Stimulated activated CD4-positive, alpha-beta T cell treated with anti-CD3 and anti-CD28 coated beads, Interleukin-4, amount 100 ng/mL, for 4 hours (primary cell): Measurements from ENCODE around the gene GP1BA.
A peak's percentile ranks its signal among the peaks of the same experiment; 100 is the strongest.

Experiments used
- DNase-seq, 2 experiments: peaks; one replicate each; pipeline ENCODE4 v3.0.0-alpha.2; 2020

Gene GP1BA

DNA sequence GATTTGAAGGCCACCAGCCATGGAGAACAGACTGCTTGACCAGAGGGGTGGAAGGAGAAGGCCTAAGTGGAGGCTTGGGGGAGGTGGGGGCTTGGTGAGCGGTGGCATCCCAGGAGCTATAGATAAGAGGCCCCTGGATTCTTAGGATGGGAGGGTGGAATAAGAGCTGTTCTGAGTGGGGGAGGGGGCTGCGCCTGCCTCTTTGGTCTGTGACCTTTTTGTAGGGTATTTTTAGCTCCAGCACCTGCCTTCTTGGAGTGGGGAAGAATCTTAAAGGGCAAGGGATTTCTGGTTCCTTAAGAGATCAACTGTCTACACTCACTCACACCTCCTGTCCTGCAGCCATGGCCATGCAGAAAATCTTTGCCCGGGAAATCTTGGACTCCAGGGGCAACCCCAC lies 19.4 kb downstream of the GP1BA start:
- no peak for DNase-seq

DNA sequence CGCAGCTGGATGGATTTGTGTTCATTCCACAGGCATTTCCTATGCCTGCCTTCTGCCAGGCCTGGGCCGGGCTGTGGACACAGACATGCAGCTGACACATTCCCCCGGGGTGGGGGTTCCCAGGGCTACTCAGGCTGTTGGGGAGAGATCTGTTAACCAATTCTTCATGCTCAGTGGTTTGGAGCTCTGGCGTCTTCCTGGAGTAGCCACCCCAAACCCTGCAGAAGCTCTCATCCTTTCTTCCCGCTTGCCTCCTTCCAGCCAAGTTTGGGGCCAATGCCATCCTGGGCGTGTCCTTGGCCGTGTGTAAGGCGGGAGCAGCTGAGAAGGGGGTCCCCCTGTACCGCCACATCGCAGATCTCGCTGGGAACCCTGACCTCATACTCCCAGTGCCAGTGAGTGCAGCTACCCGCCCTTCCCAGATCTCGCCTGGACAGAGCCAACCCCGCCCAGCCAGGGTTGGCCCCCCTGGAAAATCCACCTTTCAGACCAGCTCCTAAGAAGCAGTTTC lies 21.4 kb downstream of the GP1BA start:
- DNase-seq: no peak

DNA sequence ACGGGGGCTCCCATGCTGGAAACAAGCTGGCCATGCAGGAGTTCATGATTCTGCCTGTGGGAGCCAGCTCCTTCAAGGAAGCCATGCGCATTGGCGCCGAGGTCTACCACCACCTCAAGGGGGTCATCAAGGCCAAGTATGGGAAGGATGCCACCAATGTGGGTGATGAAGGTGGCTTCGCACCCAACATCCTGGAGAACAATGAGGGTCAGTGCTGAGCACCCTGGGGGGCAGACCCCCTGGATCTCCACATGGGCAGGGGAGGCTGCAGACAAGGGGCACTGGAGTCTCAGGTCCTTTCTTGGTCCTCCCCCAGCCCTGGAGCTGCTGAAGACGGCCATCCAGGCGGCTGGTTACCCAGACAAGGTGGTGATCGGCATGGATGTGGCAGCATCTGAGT lies 23.0 kb downstream of the GP1BA start:
- no peak for DNase-seq

DNA sequence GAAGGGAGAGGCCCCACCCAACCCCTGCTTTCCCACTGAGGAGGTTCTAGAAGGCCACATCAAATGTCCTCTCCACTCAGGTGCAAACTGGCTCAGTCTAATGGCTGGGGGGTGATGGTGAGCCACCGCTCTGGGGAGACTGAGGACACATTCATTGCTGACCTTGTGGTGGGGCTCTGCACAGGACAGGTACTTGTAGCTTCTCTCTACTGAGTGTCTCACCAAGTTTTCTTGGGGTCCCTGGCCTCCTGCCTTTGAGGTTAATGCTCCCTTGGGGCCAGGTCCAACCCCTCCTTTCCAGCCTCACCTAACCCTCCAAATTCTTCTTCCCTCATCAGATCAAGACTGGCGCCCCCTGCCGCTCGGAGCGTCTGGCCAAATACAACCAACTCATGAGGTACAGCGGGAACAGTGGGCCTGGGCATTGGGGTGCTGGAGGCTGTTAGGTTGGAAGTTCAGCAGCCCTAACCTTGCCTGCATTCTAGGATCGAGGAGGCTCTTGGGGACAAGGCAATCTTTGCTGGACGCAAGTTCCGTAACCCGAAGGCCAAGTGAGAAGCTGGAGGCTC lies 24.5 kb downstream of the GP1BA start:
- DNase-seq: peak in 1 of 2 experiments; percentile 43

DNA sequence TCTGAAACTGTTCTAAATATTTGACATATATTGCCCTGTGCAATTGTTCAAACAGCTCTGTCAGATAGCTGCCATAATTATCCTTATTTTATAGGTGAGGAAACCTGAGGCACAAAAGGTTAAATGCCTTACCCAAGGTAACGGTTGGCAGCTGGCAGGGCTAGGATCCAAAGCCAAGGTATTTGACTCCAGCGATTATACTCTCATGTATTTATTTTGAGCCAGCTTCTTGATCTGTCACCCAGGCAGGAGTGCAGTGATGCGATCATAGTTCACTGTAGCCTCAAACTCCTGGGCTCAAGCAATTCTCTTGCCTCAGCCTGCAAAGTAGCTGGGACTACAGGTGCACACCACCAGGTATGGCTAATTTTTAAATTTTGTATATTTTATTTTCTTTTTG lies 26.0 kb downstream of the GP1BA start:
- no peak for DNase-seq

DNA sequence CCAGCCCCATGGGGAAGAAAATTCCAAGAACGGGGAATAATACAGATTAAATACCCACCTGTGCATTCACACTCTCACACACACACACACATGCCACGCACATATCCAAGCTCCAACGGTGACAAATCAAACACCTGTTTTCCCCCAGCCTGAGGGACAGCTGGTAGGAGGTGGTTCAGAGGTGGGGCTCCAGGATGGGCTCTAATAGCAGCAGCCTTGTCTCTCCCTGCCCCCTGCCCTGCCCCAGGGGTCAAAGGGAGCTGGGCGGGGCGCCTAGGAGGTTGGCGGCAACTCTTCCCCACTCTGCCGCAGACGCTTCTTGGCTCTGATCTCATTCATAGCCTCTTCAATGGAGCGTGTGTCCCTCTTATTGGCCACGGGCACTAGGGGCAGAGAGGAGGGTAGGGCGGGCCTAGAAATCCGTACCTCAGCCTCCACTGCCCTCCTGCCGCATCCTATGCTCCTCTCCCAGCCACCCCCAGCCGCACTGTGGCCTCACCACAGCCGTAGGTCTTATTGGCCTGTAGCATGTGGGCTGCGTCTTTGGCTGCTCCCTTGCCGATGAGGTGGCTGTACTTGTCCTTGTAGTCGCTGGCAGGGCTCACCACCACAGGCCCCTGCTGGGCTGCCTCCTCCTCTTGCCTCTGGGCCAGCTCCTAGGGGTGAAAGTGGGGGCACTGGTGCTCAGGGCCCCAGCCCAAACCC lies 27.3 kb downstream of the GP1BA start:
- DNase-seq: no peak

DNA sequence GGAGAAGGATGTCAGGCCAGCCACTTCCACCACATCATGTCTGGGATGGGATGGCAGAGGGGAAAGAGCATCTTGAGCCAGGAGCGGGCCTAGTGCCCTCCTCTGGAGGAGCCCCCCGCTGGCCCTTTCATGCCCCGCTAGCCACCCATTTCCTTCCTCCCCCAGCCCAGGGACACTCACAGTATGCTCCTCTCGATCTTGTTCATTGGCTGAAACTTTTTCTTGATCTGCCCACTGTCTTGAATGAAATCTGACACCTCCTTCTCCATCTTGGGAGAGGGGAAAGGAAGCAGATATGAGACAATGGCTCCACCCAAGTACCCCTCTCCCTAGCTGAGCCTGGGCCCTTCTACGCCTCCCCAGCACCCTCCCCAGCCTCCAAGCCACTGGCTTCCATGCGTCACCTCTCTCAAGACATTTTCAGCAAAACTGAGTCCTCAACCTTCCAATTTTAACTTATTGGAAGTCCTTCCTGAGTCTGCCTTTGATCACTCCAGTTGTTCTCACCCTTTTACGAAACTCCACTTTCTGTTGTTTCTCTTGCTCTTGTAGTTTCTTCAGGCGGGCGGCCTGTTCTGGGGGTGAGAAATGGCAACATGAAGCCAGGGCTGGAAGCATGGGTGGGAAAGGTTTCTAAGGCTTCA lies 28.3 kb downstream of the GP1BA start:
- DNase-seq: no peak

DNA sequence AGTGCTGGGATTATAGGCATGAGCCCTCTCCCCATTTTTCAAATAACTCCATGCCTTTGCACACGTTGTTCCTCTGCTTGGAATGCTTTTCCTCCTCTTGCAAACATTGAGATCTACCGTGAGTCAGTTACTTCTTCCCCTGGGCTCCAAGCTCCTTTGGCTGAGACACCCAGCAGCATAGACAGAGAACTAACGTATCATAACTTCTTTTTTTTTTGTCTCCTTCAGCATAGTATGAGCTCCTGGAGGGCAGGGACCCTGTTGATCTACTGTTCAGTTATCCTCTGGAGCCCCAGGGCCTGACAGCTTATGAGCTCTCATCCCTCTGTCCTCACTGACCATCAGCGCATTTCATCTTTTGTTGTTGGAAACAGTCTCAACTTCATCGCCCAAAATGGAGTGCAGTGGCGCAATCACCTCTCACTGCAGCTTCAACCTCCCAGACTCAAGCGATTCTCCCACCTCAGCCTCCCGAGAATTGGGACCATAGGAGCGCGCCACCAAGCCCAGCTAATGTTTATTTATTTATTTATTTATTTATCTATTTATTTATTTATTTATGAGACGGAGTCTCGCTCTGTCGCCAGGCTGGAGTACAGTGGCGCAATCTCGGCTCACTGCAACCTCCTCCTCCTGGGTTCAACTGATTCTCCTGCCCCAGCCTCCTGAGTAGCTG lies 33.4 kb downstream of the GP1BA start:
- DNase-seq: no peak

DNA sequence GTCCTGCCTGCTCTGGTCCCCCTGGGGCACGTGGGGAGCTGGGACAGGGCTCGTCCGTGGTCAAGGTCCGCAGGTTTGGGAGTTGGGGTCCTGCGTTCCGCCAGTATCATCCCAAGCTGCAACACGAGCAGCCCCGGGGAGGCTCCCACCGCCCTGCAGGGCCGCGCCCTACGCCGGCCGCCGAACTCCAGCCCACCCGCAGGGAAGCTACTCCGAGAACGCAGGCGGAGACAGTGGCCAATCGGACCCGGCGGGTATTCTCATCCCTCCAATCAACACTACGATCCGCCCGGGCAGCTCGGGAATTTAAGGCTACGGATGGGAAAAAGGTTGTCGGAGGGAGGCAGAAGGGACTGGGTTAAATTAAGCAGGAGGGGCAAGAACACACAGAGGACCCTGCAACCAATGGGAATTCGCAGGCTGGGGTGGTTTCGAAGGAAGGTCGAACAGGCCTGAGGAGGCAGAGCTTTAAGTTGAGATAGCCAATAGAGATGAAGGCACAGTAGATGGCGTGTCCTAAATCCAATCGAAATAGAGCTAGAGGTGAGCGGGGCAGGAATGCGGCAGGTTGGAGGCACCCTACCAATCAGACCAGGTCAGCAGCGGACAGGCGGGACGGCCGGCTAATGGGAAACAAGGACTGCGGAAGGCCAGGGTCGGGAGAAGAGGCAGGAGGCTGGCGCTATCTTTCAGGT lies 34.9 kb downstream of the GP1BA start:
- DNase-seq: peak; percentile 84 to 93

DNA sequence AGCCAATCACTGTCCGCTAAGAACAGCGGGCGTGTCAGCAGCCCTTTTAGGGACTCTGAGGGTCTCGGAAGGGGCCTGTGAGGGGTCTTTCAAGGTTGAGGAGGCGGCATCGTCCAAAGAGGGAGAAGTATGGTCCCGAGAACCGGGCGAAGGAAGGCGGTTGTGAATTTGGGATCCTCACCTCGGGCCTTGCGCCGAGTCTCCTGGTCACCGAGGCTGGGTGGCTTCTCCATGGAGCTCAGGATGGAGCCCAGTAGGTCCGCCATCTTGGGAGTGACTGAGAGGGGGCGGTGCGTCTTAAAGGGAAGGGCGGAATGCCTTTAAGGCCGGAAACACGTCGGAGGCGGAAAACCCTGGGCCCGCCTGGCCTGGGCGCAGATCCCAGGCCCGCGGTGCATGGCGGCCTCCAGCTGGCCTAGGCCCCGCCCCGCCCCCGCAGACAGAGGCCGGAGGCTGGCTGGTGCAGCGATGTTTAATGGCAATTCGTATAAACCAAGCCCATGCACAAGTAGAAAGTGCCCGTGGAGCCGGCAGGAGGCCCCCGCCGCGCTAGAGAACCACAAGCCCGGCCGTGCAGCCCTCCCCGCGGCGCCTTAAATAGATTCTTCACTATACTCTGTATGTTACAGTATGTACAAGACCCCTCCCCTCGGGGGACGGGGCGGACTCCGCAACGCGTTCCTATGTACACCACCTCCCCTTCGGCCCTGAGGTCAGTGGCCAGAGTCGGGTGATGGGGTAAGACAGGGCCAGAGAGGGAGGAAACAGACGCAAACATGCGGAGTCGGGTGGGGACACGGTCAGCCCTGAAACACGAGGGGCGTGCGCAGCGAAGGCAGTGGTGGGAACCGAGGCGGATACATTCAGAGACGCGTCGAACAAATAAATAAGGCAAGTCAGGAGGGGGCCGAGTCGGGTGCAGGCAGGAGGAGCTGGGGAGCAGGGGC lies 35.7 kb downstream of the GP1BA start, which contains the start of gene SPAG7:
SPAG7 (minus strand) TSS at position 279 of the 947 bp plus-strand sequence; CDS start at position 266, 13 bp downstream.
- peak; percentile 88 to 89 for DNase-seq

DNA sequence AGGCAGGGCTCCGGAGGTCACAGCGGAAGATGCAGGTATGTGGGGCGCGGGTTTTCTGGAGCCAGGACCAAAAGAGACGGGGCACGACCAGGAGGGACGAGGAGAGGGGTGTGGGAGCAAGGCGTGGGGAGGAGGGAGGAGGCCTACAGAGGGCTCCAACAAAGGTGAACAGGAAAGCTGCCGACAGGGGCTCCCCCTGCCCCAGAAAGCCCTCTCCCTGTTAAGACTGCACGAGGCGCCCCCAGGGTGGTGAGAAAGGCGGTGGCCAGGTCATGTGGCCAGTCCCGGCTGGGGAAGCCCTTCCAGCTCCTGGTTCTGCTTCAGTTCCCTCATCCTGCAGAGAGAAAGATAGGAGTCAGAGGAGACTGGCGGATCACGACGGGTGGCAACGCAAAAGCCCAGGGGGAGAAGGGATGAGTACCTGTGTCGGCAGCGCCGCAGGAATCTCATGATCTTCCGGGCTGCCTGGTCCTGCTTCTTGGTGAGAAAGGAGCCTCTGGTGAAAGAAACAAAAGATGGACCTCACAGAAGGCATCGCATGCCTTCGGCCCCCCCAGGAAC lies 36.5 kb downstream of the GP1BA start:
- peak in 1 of 2 experiments; percentile 31 for DNase-seq

DNA sequence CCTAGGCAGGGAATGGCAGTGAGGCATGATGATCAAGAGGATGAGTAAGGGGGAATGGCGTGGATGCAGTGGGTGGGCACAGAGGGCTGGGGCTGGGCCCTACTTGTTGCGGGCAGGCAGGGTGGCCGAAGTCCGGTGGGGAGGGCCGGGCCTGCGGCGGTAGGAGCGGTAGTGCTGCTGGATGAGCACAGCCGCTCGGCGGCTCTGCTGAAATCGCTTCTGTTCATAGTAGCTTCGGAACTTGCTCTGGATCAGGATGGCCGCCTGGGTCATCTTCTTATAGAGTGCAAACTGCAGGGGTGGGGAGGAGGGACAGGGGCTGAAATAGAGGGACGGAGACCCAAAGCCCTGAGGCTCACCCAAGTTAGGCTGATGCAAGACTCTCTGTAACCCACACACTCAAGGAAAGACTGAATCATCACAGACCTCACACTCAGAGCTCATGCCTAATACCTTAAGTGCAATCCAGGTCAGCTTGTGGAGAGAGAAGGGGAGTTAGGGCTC lies 37.0 kb downstream of the GP1BA start:
- peak; percentile 36 to 43 for DNase-seq

DNA sequence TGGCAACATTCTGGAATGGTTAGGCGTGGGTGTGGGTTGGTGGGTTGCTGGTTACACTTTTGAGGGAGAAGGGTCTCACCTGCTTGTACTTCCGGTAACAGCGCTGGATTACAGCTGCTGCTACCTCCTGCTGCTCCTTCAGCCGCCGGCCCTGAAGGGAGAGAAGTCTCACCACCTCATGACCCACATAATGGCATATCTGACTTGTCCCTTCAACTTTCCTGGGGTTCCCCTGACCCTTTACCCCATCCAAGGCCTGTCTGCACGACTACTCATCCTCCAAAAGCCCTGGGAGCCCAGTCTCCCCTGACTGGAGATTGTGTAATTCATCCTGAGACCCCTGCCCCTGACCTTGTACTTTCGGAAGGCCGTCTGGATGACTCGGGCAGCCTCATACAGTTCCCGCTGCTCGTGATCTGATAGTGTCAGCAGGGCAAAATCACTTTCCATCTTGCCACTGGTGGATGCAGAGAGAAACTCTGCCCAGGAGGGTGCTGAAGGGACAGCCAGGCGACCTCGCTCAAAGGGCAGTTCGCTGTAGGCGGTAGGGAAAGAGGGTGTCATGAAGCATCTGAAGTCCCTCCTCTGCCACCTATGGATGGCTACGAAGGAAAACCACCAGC lies 37.6 kb downstream of the GP1BA start:
- DNase-seq: no peak

DNA sequence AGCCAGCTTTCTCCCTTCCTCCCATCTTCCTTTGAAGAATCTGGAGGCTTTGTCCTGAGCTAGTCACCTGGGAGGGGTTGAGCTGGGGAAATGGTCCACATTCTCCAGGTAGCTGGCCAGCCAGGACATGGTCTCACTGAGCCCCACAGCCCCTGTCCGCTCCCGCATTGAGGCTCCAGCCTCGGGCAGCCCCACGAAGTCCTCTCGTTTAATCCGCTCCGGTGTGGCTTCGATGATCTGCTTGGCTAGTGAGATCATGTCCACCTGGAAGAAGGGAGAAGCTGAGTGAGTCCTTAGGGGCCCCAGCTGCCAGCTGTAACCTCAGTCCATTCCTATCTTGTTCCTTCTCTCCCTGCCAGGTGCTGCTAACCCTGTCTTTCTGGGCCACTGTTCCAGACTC lies 38.2 kb downstream of the GP1BA start:
- no peak for DNase-seq

DNA sequence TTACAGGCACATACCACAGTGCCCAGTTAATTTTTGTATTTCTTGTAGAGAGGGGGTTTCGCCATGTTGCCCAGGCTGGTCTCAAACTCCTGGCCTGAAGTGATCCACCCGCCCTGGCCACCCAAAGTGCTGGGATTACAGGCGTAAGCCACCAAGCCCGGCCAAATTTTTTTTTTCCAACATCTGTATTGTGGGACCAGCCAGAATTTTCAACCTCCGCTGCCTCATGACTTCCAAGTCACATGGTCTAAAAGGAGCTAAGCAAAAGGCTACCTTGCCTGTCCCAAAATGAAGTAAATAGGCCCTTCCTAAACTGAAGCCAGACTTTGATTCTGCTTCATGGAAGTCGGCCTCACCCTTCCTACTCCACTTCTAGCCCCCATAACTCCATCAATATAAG lies 39.7 kb downstream of the GP1BA start:
- no peak for DNase-seq

DNA sequence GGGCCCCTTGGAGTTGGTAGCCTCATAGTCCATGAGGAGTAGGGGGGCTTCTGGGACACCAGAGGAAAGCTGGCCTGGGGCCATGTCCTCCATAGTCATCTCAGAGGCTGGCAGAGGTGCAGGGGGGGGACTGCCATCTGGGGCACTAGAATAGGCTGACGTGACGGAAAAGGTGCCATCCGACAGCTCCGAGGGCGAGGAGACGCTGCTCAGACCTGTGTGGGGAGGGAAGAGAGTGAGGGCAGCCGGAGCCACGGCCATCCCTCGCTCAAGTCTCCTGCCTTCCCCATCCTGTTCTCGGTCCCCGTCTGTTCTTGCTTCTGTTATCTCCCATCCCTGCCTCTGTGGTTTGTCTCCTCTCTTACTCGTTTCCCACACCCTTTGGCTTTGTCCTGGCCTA lies 40.2 kb downstream of the GP1BA start:
- no peak for DNase-seq

DNA sequence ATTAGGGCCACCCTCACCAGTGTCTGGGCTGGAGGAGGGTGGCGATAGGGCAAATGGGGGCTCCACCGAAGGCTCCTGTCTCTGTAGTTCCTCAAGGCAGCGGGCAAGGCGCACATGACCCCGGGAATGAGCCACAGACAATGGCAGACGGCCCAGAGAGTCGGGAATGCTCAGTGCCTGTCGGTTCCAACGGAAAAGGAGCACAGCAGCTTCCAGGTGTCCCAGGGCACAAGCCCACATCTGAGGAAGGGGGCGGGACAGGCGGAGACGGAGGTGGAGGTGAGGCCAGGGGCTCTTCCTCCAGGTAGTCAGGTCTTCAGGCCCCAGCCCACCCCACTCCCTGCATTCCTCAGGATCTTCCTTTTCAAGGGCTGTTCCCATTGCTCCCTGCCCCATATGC lies 40.7 kb downstream of the GP1BA start:
- DNase-seq: no peak

DNA sequence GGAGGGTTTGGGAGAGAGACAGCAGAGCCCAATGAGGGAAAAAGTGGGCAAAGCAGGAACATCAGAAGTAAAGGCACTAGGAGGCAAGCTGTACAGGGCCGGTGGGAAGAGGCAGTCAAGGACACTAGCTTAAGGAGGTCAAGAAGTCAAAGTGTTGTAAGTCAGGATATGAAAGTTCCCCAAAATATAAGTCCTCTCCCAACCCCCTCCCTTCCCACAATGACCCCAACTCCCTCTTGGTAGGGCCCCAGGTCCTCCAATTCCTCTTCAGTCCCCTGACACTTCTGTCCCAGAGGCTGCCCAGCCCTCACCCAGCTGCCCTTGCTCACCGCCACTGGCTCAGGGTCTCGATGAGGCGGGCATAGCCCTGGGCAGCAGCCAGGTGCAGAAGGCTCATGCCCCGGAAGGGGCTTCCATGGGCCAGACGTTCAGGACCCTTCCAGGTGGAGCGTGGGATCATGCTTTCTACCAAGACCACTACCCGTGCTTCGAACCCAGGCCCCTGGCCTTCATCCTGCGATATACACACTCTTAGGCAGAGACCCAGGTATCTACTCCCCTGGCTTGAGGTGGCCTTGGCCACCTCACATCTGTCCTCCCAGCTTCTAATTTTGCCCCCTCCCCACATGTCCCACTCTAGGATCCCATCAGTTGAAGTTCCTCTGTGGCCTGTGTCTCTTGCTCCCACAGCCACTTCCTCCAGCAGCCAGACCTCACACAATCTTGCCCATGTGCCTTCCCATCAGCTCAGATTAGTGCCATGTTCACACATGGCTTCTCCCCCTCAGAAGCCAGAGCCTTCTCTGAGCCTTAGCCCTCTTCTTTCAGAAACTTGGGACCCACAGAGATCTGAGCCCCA lies 41.4 kb downstream of the GP1BA start:
- DNase-seq: no peak

DNA sequence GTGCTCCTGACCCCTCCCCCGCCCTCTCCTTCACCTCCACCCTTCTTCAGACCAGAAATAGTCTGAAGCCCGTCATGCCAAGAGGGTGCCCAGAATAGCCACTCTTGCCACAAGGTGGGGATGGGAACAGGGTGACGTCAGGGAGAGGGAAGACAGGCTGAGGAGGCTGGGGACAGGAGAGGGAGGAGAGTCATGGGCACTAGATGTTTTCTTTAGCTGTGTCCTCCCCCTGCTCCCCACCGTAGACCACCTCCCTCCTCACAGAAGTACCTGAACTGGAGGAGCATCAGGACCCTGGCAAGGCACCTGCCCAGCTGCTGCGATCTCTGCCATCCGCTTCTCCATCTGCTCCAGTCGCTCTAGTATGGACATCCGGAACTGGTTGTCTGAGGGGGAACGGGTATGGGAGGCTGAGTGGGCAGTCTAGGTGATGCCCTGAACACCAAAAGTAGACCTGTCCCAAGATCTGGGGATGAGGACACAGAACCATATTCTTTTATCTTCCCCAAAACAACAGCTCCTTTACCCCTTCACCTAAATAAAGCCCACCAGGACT lies 42.1 kb downstream of the GP1BA start:
- no peak for DNase-seq
